Trophoblast cell (in vitro differentiated cells and primary cell): ENCODE data around the gene RAB4B.

Experiments
- DNase-seq, 2 donors: peaks; one replicate each; pipeline ENCODE4 v3.0.0-alpha.2; 2016
- H2AFZ ChIP-seq: 2 replicates; pipeline ENCODE4 v1.6.1; 2013; ENCODE audit warnings: low read length, moderate library complexity, mild to moderate bottlenecking; ENCODE audit not compliant: insufficient read depth, poor library complexity
- H2AK5ac ChIP-seq: 2 replicates; pipeline ENCODE4 v1.6.1; 2013; ENCODE audit warnings: mild to moderate bottlenecking, low read length
- H2BK120ac ChIP-seq: 2 replicates; pipeline ENCODE4 v1.6.1; 2013; ENCODE audit warnings: low read length, mild to moderate bottlenecking, moderate library complexity; ENCODE audit not compliant: insufficient read depth, poor library complexity
- H2BK12ac ChIP-seq: 2 replicates; pipeline ENCODE4 v1.6.1; 2013; ENCODE audit warnings: mild to moderate bottlenecking, low read length, moderate library complexity
- H2BK5ac ChIP-seq: 2 replicates; pipeline ENCODE4 v1.6.1; 2013; ENCODE audit warnings: low read length, low read depth, moderate library complexity, mild to moderate bottlenecking; ENCODE audit not compliant: poor library complexity
- H3K14ac ChIP-seq: 2 replicates; pipeline ENCODE4 v1.6.1; 2013; ENCODE audit warnings: mild to moderate bottlenecking, low read length
- H3K18ac ChIP-seq: 2 replicates; pipeline ENCODE4 v1.6.1; 2013; ENCODE audit warnings: mild to moderate bottlenecking, low read length
- H3K23ac ChIP-seq: 2 replicates; pipeline ENCODE4 v1.6.1; 2013; ENCODE audit warnings: low read length
- H3K27ac ChIP-seq: 2 replicates; pipeline ENCODE4 v1.5.1; 2013; ENCODE audit warnings: low read depth, mild to moderate bottlenecking, inconsistent platforms, low read length, moderate library complexity
- H3K27me3 ChIP-seq: 2 replicates; pipeline ENCODE4 v1.6.1; 2013; ENCODE audit warnings: inconsistent platforms, mild to moderate bottlenecking, low read length, moderate library complexity; ENCODE audit not compliant: insufficient read depth
- H3K36me3 ChIP-seq, 2 experiments: 1 replicate in 1 of 2; 2 replicates in 1 of 2; pipeline ENCODE4 v1.6.1; 2013; ENCODE audit warnings: low read length in 2 of 2, mild to moderate bottlenecking in 2 of 2, moderate library complexity in 1 of 2; ENCODE audit not compliant: insufficient read depth in 2 of 2, control insufficient read depth in 1 of 2
- H3K4ac ChIP-seq: 2 replicates; pipeline ENCODE4 v1.6.1; 2013; ENCODE audit warnings: low read depth, mild to moderate bottlenecking, low read length, moderate library complexity
- H3K4me1 ChIP-seq, 2 experiments: 1 replicate in 1 of 2; 2 replicates in 1 of 2; pipeline ENCODE4 v1.6.1; 2013; ENCODE audit warnings: low read length in 2 of 2, mild to moderate bottlenecking in 2 of 2, moderate library complexity in 1 of 2; ENCODE audit not compliant: insufficient read depth in 2 of 2, control insufficient read depth in 1 of 2
- H3K4me2 ChIP-seq: 2 replicates; pipeline ENCODE4 v1.6.1; 2013; ENCODE audit warnings: inconsistent platforms, mild to moderate bottlenecking, low read length, moderate library complexity
- H3K4me3 ChIP-seq: 2 replicates; pipeline ENCODE4 v1.5.1; 2013; ENCODE audit warnings: mild to moderate bottlenecking, low read depth, low read length, inconsistent platforms
- H3K79me1 ChIP-seq: one replicate; pipeline ENCODE4 v1.6.1; 2013; ENCODE audit warnings: low read length
- H3K79me2 ChIP-seq: 2 replicates; pipeline ENCODE4 v1.6.1; 2013; ENCODE audit warnings: low read length, mild to moderate bottlenecking; ENCODE audit not compliant: control insufficient read depth, insufficient read depth, poor library complexity
- H3K9ac ChIP-seq: 2 replicates; pipeline ENCODE4 v1.6.1; 2013; ENCODE audit warnings: mild to moderate bottlenecking, low read length
- H3K9me3 ChIP-seq: 2 replicates; pipeline ENCODE4 v1.6.1; 2013; ENCODE audit warnings: low read depth, mild to moderate bottlenecking, control low read depth, inconsistent platforms, low read length; ENCODE audit not compliant: insufficient read depth
- H4K12ac ChIP-seq: 2 replicates; pipeline ENCODE4 v1.6.1; 2013; ENCODE audit warnings: low read depth, mild to moderate bottlenecking, low read length, moderate library complexity
- H4K8ac ChIP-seq: 2 replicates; pipeline ENCODE4 v1.6.1; 2013; ENCODE audit warnings: low read depth, mild to moderate bottlenecking, low read length, moderate library complexity
- H4K91ac ChIP-seq: one replicate; pipeline ENCODE4 v1.6.1; 2013; ENCODE audit warnings: low read depth, mild to moderate bottlenecking, low read length, moderate library complexity
- WGBS: extraction: QIAGEN DNeasy Blood & Tissue Kit; methylation state at CpG from one replicate; pipeline ENCODE4 v1.1.7; 2013; ENCODE audit warnings: missing lambda C conversion rate; ENCODE audit not compliant: insufficient read length, insufficient coverage; ENCODE audit errors: extremely low coverage; 5-methylcytosine and 5-hydroxymethylcytosine counted together

The RAB4B gene

GRCh38 chr19:40739871-40740703 lies 38.0 kb upstream of the RAB4B start:
- peaks cover 43 to 49% of the 10 kb centered on the region in 2 experiments for H3K36me3 ChIP-seq
- H3K27ac ChIP-seq = no peak overlapping the region
- no CpG with 5 or more reads among the region's 16 CpGs for WGBS

GRCh38 chr19:40740747-40741146 lies 37.3 kb upstream of the RAB4B start:
- no peak overlapping the region for H2AK5ac ChIP-seq
- no peak overlapping the region for H2BK120ac ChIP-seq
- H3K27me3 ChIP-seq = no peaks in the 10 kb centered on the region
- no peak overlapping the region for H3K23ac ChIP-seq
- no peak overlapping the region for H3K4me3 ChIP-seq
- H2BK12ac ChIP-seq = no peak overlapping the region
- no peak overlapping the region for H3K4me2 ChIP-seq
- peaks cover 12 to 17% of the 10 kb centered on the region in 2 experiments for H3K4me1 ChIP-seq
- H3K9me3 ChIP-seq = no peaks in the 10 kb centered on the region
- no peak overlapping the region for H2AFZ ChIP-seq
- no peak overlapping the region for H4K8ac ChIP-seq
- no peak overlapping the region for H3K4ac ChIP-seq
- no peak overlapping the region for H3K18ac ChIP-seq
- H3K9ac ChIP-seq = no peak overlapping the region
- H3K14ac ChIP-seq = no peak overlapping the region
- no peak for DNase-seq
- no peak overlapping the region for H4K12ac ChIP-seq
- peaks cover 37 to 42% of the 10 kb centered on the region in 2 experiments for H3K36me3 ChIP-seq
- no peak overlapping the region for H4K91ac ChIP-seq
- no peak overlapping the region for H2BK5ac ChIP-seq
- no peak overlapping the region for H3K27ac ChIP-seq
- no peaks in the 10 kb centered on the region for H3K79me2 ChIP-seq
- no CpG with 5 or more reads among the region's 6 CpGs for WGBS
- H3K79me1 ChIP-seq = peaks cover 4% of the 10 kb centered on the region

More at GRCh38 chr19:40739871-40740703, 38.0 kb upstream of the RAB4B start:
- H2BK120ac ChIP-seq = no peak overlapping the region
- H3K4me2 ChIP-seq = no peak overlapping the region
- no peak overlapping the region for H3K4ac ChIP-seq
- H3K9ac ChIP-seq = no peak overlapping the region
- no peak overlapping the region for H4K91ac ChIP-seq
- no peak overlapping the region for H2BK5ac ChIP-seq
- no peak overlapping the region for H2AFZ ChIP-seq
- H4K12ac ChIP-seq = no peak overlapping the region
- H3K27me3 ChIP-seq = no peaks in the 10 kb centered on the region
- no peak overlapping the region for H2AK5ac ChIP-seq
- H3K79me1 ChIP-seq = peaks cover 2% of the 10 kb centered on the region
- H3K18ac ChIP-seq = no peak overlapping the region
- no peaks in the 10 kb centered on the region for H3K9me3 ChIP-seq
- H3K79me2 ChIP-seq = no peaks in the 10 kb centered on the region
- no peak overlapping the region for H2BK12ac ChIP-seq
- H4K8ac ChIP-seq = no peak overlapping the region
- no peak overlapping the region for H3K4me3 ChIP-seq
- no peak overlapping the region for H3K14ac ChIP-seq
- no peak for DNase-seq
- H3K23ac ChIP-seq = no peak overlapping the region
- peaks cover 10 to 12% of the 10 kb centered on the region in 2 experiments for H3K4me1 ChIP-seq

GRCh38 chr19:40741527-40742390 lies 36.3 kb upstream of the RAB4B start:
- Histone ChIP-seq H2BK5ac (no peak overlapping the region), H2BK12ac (no peak overlapping the region), H3K4me2 (no peak overlapping the region), H2AK5ac (no peak overlapping the region), H4K91ac (no peak overlapping the region), H3K79me2 (no peaks in the 10 kb centered on the region), H3K23ac (no peak overlapping the region), H3K79me1 (peaks cover 4% of the 10 kb centered on the region), H3K27me3 (no peaks in the 10 kb centered on the region), H3K9me3 (no peaks in the 10 kb centered on the region), H3K27ac (no peak overlapping the region), H3K14ac (no peak overlapping the region), H3K9ac (no peak overlapping the region), H2AFZ (no peak overlapping the region), H4K8ac (no peak overlapping the region), H2BK120ac (no peak overlapping the region), H4K12ac (no peak overlapping the region), H3K18ac (no peak overlapping the region), H3K4ac (no peak overlapping the region), H3K36me3 (peaks cover 30 to 35% of the 10 kb centered on the region in 2 experiments), H3K4me3 (no peak overlapping the region), H3K4me1 (peaks cover 12 to 17% of the 10 kb centered on the region in 2 experiments)
- WGBS = no CpG with 5 or more reads among the region's 10 CpGs
- DNase-seq = no peak

GRCh38 chr19:40742477-40742876 lies 35.6 kb upstream of the RAB4B start:
- no CpG with 5 or more reads among the region's 17 CpGs for WGBS

More at GRCh38 chr19:40742477-40742876, 35.6 kb upstream of the RAB4B start:
- no peak for DNase-seq
- peaks cover 23 to 28% of the 10 kb centered on the region in 2 experiments for H3K36me3 ChIP-seq
- no peak overlapping the region for H2AK5ac ChIP-seq
- no peaks in the 10 kb centered on the region for H3K27me3 ChIP-seq
- no peak overlapping the region for H3K4me2 ChIP-seq
- no peak overlapping the region for H4K12ac ChIP-seq
- H3K4me1 ChIP-seq = peaks cover 12 to 17% of the 10 kb centered on the region in 2 experiments
- no peak overlapping the region for H2BK12ac ChIP-seq
- H2BK120ac ChIP-seq = no peak overlapping the region
- H3K9ac ChIP-seq = no peak overlapping the region
- no peak overlapping the region for H2BK5ac ChIP-seq
- no peak overlapping the region for H3K23ac ChIP-seq
- no peak overlapping the region for H3K4ac ChIP-seq
- no peak overlapping the region for H3K18ac ChIP-seq
- no peaks in the 10 kb centered on the region for H3K9me3 ChIP-seq
- H3K79me2 ChIP-seq = no peaks in the 10 kb centered on the region
- no peak overlapping the region for H2AFZ ChIP-seq
- no peak overlapping the region for H3K27ac ChIP-seq
- no peak overlapping the region for H3K14ac ChIP-seq
- H4K91ac ChIP-seq = no peak overlapping the region
- no peak overlapping the region for H4K8ac ChIP-seq
- H3K79me1 ChIP-seq = peaks cover 4% of the 10 kb centered on the region
- no peak overlapping the region for H3K4me3 ChIP-seq
